ENCODE data around the gene COL5A2.

Gene COL5A2

GRCh38 chr2:189165656-189166380, 13.7 kb downstream of the COL5A2 start:
- H3K4me1 ChIP-seq (ENCODE audit: insufficient read depth, low read length) = peaks cover 17% of the 10 kb centered on the region
- H3K9ac ChIP-seq (ENCODE audit: low read depth, low read length) = no peak overlapping the region
- no peaks in the 10 kb centered on the region for H3K36me3 ChIP-seq (ENCODE audit: insufficient read depth, low read length)

DNA sequence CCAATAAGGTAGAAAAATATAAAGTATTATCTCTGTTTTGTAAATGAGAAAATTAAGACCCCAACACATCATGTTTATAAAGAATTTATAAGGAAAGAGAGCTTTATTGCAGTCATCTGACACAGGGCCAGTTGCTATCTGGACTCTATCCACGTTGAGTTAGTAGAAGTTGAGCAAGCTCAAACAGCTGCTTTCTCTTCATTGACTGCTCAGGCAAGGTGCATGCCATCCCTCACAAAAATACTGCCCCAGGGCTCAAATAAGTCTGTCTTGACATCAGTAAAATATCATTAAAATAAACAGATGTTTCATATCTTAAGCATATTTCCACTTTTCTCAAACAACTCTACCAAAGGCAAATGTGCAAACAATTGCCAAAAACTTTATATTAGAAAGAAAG, 14.8 kb downstream of the COL5A2 start:
- no peaks in the 10 kb centered on the region for H3K36me3 ChIP-seq (ENCODE audit: insufficient read depth, low read length)
- peaks cover 17% of the 10 kb centered on the region for H3K4me1 ChIP-seq (ENCODE audit: insufficient read depth, low read length)
- H3K9me3 ChIP-seq (ENCODE audit: control insufficient read depth, insufficient read depth, low read length) = no peaks in the 10 kb centered on the region
- H3K9ac ChIP-seq (ENCODE audit: low read depth, low read length) = no peak overlapping the region

More at GRCh38 chr2:189165656-189166380, 13.7 kb downstream of the COL5A2 start:
- H3K9me3 ChIP-seq (ENCODE audit: control insufficient read depth, insufficient read depth, low read length) = no peaks in the 10 kb centered on the region

DNA sequence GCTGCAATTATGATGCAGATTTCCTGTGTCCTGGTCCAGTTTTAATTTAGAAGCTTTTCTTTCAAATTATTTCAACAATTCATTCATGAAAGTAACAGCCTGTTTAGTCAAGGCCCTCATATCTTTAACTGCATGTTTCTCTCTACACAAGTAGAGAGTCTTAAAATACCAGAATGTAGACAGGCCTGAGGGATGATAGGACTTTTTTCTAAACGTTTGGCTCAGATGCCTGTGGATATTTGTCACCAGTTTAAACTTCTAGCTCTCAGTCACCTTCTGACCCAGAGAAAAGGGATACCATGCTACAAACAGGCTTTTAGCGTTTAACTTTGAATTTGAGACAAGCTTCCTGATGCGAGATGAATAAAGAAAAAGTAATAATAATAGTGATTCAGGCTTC, 15.7 kb downstream of the COL5A2 start:
- Histone ChIP-seq H3K36me3 (ENCODE audit: insufficient read depth, low read length) (no peaks in the 10 kb centered on the region), H3K4me1 (ENCODE audit: insufficient read depth, low read length) (peaks cover 17% of the 10 kb centered on the region), H3K9ac (ENCODE audit: low read depth, low read length) (no peak overlapping the region)

DNA sequence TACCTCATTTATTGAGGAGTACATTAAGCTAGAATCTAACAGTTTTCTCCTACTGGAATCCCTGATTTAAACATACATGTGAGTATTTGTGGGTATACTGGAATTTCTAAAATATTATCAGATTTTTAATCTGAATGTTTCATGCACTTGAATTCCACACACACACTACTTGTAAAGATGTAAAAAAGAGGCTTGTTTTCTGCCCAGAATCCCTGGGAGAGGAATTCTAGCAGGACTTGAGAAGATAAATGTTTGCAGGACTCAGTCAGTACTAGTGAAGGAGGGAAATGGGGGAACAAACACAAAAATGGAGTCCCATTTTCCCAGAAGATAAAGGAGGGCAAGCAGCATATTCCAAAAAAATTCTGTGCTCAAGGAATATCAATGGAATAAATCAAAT, 17.0 kb downstream of the COL5A2 start:
- Histone ChIP-seq H3K9ac (ENCODE audit: low read depth, low read length) (no peak overlapping the region), H3K4me1 (ENCODE audit: insufficient read depth, low read length) (peaks cover 17% of the 10 kb centered on the region), H3K9me3 (ENCODE audit: control insufficient read depth, insufficient read depth, low read length) (no peaks in the 10 kb centered on the region), H3K36me3 (ENCODE audit: insufficient read depth, low read length) (no peaks in the 10 kb centered on the region)

More for the DNA sequence above, 15.7 kb downstream of the COL5A2 start:
- no peaks in the 10 kb centered on the region for H3K9me3 ChIP-seq (ENCODE audit: control insufficient read depth, insufficient read depth, low read length)

DNA sequence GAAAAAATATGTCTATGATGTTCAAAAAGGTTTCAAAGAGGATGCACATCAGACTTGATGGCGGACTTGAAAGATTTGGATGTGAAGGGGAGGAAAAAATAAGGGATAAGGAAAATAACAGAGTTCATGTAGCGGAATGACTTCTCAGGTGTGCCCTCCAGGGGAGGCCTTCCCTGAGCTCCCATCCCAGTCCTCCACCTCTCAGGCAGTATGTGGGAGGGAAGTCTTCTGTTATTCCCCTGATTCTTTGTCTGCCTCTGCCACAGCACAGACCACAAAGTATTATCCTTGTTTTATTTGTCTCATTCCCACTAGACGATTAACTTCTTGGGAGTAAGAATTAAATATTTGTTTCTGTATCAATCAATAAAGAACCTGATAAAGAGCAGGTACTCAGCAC, 17.7 kb downstream of the COL5A2 start:
- Histone ChIP-seq H3K4me1 (ENCODE audit: insufficient read depth, low read length) (peaks cover 17% of the 10 kb centered on the region), H3K9me3 (ENCODE audit: control insufficient read depth, insufficient read depth, low read length) (no peaks in the 10 kb centered on the region), H3K9ac (ENCODE audit: low read depth, low read length) (no peak overlapping the region), H3K36me3 (ENCODE audit: insufficient read depth, low read length) (no peaks in the 10 kb centered on the region)

DNA sequence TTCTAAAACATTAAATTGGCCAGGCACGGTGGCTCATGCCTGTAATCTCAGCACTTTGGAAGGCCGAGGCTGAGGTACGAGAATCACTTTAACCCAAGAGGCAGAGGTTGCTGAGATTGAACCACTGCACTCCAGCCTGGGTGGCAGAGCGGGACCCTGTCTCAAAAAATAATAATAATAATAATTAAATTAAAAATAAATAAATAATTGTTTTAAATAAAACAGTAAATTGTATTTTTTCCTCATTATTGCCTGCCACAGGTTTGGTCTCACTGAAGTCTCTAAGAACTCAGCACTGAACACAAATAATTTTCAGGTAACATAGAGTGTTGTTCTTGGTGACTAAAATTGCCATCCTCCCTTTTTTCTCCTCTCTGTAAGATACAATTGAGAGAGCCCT, 19.8 kb downstream of the COL5A2 start:
- H3K4me1 ChIP-seq (ENCODE audit: insufficient read depth, low read length) = peaks cover 17% of the 10 kb centered on the region
- no peaks in the 10 kb centered on the region for H3K36me3 ChIP-seq (ENCODE audit: insufficient read depth, low read length)
- H3K9me3 ChIP-seq (ENCODE audit: control insufficient read depth, insufficient read depth, low read length) = no peaks in the 10 kb centered on the region
- H3K9ac ChIP-seq (ENCODE audit: low read depth, low read length) = no peak overlapping the region

- no peaks in the 10 kb centered on the region for H3K36me3 ChIP-seq (ENCODE audit: insufficient read depth, low read length)
- no peak overlapping the region for H3K9ac ChIP-seq (ENCODE audit: low read depth, low read length)
- H3K9me3 ChIP-seq (ENCODE audit: control insufficient read depth, insufficient read depth, low read length) = no peaks in the 10 kb centered on the region
- H3K4me1 ChIP-seq (ENCODE audit: insufficient read depth, low read length) = peaks cover 17% of the 10 kb centered on the region
These were observed 20.3 kb downstream of the COL5A2 start for GRCh38 chr2:189159273-189159672.

DNA sequence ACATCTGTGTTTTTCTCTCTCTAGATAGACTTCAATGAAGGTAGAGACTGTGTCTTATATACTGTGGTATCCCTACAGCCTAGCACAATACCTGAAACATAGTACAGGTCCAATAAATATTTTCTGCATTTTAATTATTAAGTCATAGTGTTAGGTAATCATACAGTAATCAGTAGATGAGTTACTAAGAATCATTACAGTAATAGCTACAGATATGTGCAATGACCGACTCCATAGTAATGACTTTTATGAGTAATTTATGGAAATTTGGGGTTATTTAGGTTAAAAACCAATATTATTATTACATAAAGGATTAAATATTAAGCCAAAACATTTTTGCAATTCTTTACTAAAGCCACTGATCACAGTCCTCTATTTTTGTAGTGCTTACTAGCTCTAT, 21.6 kb downstream of the COL5A2 start:
- Histone ChIP-seq H3K9me3 (ENCODE audit: control insufficient read depth, insufficient read depth, low read length) (no peaks in the 10 kb centered on the region), H3K36me3 (ENCODE audit: insufficient read depth, low read length) (no peaks in the 10 kb centered on the region), H3K4me1 (ENCODE audit: insufficient read depth, low read length) (peaks cover 6% of the 10 kb centered on the region; the same call in 1 of the 2 replicates), H3K9ac (ENCODE audit: low read depth, low read length) (no peak overlapping the region)

GRCh38 chr2:189157456-189157855, 22.1 kb downstream of the COL5A2 start:
- H3K36me3 ChIP-seq (ENCODE audit: insufficient read depth, low read length) = no peaks in the 10 kb centered on the region

GRCh38 chr2:189155795-189156194, 23.8 kb downstream of the COL5A2 start:
- Histone ChIP-seq H3K4me1 (ENCODE audit: insufficient read depth, low read length) (no peaks in the 10 kb centered on the region), H3K9me3 (ENCODE audit: control insufficient read depth, insufficient read depth, low read length) (no peaks in the 10 kb centered on the region), H3K9ac (ENCODE audit: low read depth, low read length) (no peak overlapping the region), H3K36me3 (ENCODE audit: insufficient read depth, low read length) (no peaks in the 10 kb centered on the region)

More at GRCh38 chr2:189157456-189157855, 22.1 kb downstream of the COL5A2 start:
- H3K9me3 ChIP-seq (ENCODE audit: control insufficient read depth, insufficient read depth, low read length) = no peaks in the 10 kb centered on the region
- H3K4me1 ChIP-seq (ENCODE audit: insufficient read depth, low read length) = peaks cover 5% of the 10 kb centered on the region; the same call in 1 of the 2 replicates
- H3K9ac ChIP-seq (ENCODE audit: low read depth, low read length) = no peak overlapping the region

DNA sequence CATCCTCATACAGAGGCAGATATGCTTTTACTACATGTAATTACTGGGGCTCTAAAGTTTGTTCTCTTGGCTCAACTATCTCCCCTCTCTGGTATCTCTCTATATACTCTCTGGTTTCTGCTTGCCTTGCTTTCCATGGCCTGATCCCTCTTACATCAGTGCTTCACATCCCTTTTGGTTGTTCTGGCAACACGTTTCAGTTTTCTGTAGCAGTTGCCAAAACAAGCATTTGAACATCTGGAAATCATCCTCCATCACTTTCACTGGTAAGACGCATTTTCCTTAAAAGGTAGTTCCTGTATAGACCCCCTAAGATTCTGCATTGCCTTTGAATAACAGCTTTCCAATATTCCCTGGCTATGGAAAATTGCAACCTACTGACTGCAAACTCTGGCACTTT, 25.9 kb downstream of the COL5A2 start:
- Histone ChIP-seq H3K9ac (ENCODE audit: low read depth, low read length) (no peak overlapping the region), H3K4me1 (ENCODE audit: insufficient read depth, low read length) (no peaks in the 10 kb centered on the region), H3K9me3 (ENCODE audit: control insufficient read depth, insufficient read depth, low read length) (no peaks in the 10 kb centered on the region), H3K36me3 (ENCODE audit: insufficient read depth, low read length) (no peaks in the 10 kb centered on the region)

- no peaks in the 10 kb centered on the region for H3K36me3 ChIP-seq (ENCODE audit: insufficient read depth, low read length)
- H3K4me1 ChIP-seq (ENCODE audit: insufficient read depth, low read length) = no peaks in the 10 kb centered on the region
- no peaks in the 10 kb centered on the region for H3K9me3 ChIP-seq (ENCODE audit: control insufficient read depth, insufficient read depth, low read length)
- H3K9ac ChIP-seq (ENCODE audit: low read depth, low read length) = no peak overlapping the region
These were observed 27.1 kb downstream of the COL5A2 start for GRCh38 chr2:189152483-189152882.

DNA sequence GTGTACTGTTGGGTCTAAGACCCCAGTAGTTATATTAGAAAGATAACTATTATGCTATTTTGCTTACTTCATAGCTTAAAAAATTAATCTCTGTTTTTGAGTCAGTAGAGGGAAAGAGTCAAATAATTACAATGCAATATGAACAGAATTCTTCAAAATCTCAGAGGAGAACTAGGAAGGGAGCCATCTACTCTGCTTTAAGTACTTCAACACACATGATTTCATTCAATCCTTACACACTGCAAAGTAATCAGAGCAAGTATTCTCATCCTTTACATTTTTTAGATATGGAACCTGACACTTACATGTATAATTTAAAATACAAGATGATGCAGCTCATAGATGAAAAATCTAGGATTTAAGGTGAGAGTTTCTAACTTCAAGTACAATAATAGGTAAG, 27.7 kb downstream of the COL5A2 start:
- no peaks in the 10 kb centered on the region for H3K9me3 ChIP-seq (ENCODE audit: control insufficient read depth, insufficient read depth, low read length)
- H3K4me1 ChIP-seq (ENCODE audit: insufficient read depth, low read length) = no peaks in the 10 kb centered on the region
- H3K36me3 ChIP-seq (ENCODE audit: insufficient read depth, low read length) = no peaks in the 10 kb centered on the region
- no peak overlapping the region for H3K9ac ChIP-seq (ENCODE audit: low read depth, low read length)

- H3K9me3 ChIP-seq (ENCODE audit: control insufficient read depth, insufficient read depth, low read length) = no peaks in the 10 kb centered on the region
- H3K9ac ChIP-seq (ENCODE audit: low read depth, low read length) = no peak overlapping the region
- H3K36me3 ChIP-seq (ENCODE audit: insufficient read depth, low read length) = no peaks in the 10 kb centered on the region
- 0 out of 2 replicates have a peak, but pooled peaks cover under 1% of the 10 kb centered on the region for H3K4me1 ChIP-seq (ENCODE audit: insufficient read depth, low read length)
These were observed 29.5 kb downstream of the COL5A2 start for GRCh38 chr2:189150033-189150432.

- H3K4me1 ChIP-seq (ENCODE audit: insufficient read depth, low read length) = peaks cover 6% of the 10 kb centered on the region; the same call in 1 of the 2 replicates
These were observed 31.6 kb downstream of the COL5A2 start for GRCh38 chr2:189147989-189148388.

More at GRCh38 chr2:189147989-189148388, 31.6 kb downstream of the COL5A2 start:
- Histone ChIP-seq H3K9ac (ENCODE audit: low read depth, low read length) (no peak overlapping the region), H3K36me3 (ENCODE audit: insufficient read depth, low read length) (no peaks in the 10 kb centered on the region), H3K9me3 (ENCODE audit: control insufficient read depth, insufficient read depth, low read length) (no peaks in the 10 kb centered on the region)

Measured in ES-I3 (cell line).